Activated CD4-positive, alpha-beta T cell treated with anti-CD3 and anti-CD28 coated beads, Interleukin-2, amount 50 U/mL, for 48 hours (primary cell): ENCODE measurements around the gene SLC2A4.

ENCODE experiments used
- DNase-seq, 2 experiments: peaks; one replicate each; pipeline ENCODE4 v3.0.0-alpha.2; 2020

Gene SLC2A4

GRCh38 chr17:7307686-7308624 lies 26.4 kb downstream of the SLC2A4 start:
- DNase-seq = peak; percentile 47 to 51

DNA sequence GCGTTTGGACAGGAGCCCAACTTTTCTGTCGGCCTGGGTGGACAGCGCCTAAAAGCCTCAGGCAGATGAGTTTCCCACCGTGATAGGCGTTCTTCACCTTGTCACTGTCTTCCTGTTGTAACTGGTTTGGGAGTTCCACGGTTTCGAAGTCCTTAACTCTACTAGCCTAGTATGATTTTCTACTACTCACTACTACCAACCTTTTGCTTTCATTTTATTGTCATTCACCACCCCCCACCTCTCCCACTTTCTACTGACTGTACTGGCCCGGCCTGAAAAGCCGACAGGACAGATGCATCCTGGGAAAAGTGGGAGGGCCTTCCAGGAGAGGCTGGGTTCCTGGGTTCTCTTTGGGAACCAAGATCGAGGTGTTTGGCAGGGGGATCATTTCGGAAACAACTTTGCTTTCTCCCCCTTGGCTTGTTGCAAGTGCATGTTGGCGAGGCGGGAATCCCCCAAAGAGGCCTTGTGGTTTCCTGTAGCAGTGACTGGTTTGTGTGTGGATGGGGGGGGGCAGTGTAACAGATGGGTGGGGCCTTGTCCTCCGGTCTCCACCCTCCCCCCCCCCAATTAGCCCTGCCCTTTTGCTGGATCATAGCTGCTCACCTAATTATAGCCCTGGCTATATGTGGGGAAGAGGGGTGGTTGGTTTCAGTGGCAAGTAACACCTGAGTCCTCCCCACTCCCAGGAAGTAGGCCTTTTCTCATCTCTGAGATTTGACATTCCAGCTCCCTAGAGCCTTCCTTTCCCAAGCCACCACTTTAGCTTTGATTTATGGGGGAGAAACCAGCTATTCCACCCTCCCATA lies 27.3 kb downstream of the SLC2A4 start:
- peak; percentile 79 to 84 for DNase-seq

GRCh38 chr17:7309628-7310027 lies 28.1 kb downstream of the SLC2A4 start:
- DNase-seq = no peak

DNA sequence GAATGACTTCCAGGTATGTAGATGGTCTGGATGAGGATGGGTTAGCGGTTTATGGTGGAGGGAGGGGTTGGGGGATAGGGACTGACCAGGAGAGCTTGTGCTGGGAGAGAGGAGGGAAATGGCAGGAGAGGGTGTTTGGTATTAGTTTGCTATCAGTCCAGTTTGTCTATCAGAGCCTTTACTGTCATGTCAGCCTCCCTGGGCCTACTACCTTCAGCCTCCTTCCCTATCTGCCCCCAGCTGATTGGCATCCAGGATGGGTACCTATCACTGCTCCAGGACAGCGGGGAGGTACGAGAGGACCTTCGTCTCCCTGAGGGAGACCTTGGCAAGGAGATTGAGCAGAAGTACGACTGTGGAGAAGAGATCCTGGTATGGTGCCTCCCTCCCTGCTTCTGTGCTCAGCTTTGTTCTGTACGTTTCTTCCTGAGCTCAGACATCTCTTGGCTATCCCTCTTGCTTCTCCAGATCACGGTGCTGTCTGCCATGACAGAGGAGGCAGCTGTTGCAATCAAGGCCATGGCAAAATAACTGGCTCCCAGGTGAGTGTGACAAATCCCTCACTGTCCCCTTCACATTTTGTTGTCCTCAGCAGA lies 29.7 kb downstream of the SLC2A4 start:
- no peak for DNase-seq

DNA sequence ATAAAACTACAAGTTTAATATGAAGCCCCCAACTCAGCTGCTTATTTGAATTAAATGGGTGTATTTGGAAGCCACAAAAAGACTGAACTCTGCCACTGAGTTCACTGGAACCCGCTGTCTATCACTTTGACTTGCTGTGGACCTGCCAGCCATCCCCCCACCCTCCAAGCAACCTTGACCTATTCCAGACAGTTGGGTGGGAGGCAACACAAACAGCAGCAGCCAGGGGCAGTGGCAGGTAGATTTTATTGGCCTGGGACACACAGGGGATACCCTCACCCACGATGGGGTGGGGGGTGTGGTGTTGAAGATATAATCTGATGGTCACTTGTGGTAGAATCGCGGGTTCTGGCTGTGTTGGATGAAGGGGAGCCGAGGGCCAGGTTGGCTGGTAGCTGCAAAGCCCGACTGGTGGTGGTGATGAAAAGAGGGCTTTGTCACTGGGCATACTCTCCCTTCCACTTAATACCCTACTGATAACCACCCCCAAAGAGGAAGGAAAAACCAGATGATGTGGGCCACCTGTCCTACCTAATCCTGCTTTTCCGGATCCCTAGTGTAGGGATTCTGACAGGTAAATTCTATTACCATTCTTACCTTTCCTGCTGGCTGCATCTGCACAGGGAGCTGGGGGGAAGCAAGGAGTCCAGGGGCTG lies 31.0 kb downstream of the SLC2A4 start:
- no peak for DNase-seq

GRCh38 chr17:7313088-7313889 lies 31.8 kb downstream of the SLC2A4 start:
- DNase-seq = no peak

- no peak for DNase-seq
Measured at GRCh38 chr17:7313890-7314718, 32.6 kb downstream of the SLC2A4 start.

- peak; percentile 93 to 94 for DNase-seq
Measured at GRCh38 chr17:7314719-7315569, 33.4 kb downstream of the SLC2A4 start, which contains the start of gene GPS2. GPS2 (minus strand) TSS chr17:7315360; CDS start chr17:7315052, 308 bp downstream.

GRCh38 chr17:7315570-7316235 lies 34.2 kb downstream of the SLC2A4 start:
- DNase-seq = no peak

GRCh38 chr17:7317161-7317803 lies 35.8 kb downstream of the SLC2A4 start:
- no peak for DNase-seq

DNA sequence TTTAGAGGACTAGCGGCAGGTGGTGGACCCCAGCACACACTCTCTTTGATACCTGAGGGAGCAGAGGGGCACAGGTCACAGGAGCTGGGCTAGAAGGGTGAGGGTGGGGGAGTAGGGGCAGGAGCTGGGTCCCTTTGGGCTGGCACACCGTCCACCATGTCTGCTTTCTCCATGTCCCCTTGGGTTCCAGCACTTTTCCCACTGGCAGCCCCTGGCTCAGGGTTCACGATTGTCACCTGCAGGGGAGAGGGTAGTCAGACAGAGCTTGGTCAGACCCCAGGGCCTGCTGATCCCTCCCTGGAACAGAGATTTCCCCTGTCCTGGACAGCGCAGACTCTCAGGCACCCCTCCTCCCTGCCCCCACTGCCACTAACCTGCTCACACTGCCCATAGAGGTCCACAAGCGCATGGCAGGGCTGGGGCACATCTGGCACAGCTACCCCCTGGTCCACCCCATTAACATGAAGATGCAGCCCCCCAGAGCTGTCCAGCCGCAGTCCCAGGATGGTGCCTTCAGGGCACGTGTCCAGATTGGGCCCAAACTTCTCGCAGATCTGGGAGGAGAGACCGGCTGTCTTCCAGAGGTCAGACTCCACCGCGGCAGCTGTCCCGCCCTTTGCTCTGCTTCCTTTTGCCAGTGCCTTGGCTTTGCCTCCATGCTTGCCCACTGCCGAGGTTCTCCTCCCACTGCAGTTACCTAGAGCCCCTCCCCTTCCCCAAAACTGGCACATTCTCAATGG lies 36.8 kb downstream of the SLC2A4 start:
- DNase-seq = no peak

DNA sequence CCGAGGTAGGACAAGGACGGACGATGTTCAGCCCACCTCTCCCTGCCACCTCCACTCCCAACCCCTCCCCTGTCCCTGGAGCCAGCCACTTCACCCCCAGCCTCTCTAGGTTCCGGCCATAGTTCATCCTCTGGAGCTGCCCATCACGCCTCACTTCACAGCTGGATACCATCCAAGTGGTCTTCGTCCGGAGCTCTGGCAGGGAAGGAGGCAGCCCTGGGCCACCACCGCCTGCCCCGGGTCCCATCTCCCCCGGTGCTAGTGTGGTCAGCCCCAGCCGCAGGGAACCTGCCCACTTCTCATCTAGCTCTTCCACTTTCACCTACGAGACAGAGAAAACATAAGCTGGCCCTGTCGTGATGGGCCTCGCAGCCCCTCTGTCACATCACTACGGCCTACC lies 39.9 kb downstream of the SLC2A4 start:
- DNase-seq = no peak

- DNase-seq = no peak
Measured at GRCh38 chr17:7322520-7323194, 41.1 kb downstream of the SLC2A4 start.

DNA sequence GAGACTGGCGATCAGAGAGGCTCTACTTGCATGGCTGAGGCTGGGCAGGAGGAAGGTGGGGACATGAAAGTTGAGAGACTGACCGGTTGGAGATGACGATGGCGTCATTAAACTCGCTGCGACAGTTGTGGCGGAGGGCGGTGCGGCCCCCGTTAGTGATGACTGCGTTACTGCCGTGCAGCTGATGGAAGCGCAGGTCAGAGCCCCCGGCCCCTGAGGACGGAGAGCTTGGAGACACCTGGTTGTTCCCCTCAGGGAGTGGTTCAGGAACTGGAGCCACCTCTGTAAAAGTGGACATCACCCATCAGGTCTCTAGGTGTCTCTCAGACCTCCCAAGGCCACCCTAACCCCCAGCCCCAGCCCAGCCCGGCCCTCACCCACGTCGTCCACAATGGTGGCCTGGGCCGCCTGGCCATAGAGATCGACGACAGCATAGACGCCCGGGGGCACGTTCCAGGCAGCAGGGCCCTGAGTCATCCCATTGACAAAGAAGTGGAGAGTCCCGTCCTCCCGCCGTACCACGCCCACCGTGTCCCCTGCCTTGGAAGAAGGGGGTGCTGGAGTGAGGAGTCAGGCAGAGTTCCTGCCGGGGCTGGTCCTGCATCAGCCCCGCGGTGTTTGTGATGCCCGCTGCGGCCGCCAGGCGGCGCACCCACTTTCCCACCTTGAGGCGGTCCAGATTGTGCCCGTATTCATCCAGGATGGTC lies 42.4 kb downstream of the SLC2A4 start:
- DNase-seq = peak; percentile 76 to 78

DNA sequence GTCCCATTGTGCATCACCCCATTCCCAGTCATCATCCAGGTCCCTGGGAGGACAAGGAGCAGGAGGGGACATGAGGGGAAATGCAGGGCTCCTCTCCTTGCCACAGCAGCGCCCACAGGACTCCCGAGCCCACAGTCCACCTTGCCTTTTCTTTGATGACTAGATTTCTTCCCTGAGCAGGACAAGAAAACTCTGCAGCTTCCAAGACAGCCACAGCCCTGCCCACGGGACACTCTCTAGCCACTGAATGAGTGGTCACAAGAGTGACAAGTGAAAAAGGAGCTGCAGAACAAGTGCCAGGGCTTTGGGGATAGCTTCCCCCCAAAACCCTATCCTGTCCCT lies 42.9 kb downstream of the SLC2A4 start:
- no peak for DNase-seq

- DNase-seq = no peak
Measured at GRCh38 chr17:7325031-7325528, 43.6 kb downstream of the SLC2A4 start.

DNA sequence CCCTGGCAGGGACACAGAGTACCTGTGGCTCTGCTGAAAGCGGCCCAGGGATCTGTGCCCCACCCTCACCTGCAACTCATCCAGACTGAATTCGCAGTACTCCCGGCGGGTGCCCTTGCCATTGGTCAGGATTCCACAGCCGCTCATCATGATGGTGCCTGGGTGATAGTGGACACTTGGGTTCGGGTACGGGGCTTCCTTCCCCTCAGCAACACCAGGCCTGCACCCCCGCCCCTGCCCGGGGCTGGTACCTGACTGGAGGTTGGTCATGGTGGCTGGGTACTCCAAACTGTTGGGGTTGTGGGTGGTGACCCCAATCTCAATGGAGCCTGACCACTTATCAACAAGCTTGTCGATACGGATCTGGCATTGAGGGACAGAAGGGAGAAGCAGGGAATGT lies 44.7 kb downstream of the SLC2A4 start:
- no peak for DNase-seq
